Ascending aorta (tissue), 2 donors: ENCODE data around the gene FANK1. TPM values are rescaled to one million over a fixed set of nuclear protein-coding genes. Genes with fewer than 3 reads are reported as not detected.

Source experiments
- DNase-seq, 2 donors: peaks; one replicate each; pipeline ENCODE4 v3.0.0-alpha.2; 2019; ENCODE audit warnings: low spot score in 2 of 2
- H3K27ac ChIP-seq, 2 donors: fragments of 200-600 bp; sonication (generic); one replicate each; pipeline ENCODE4 v1.5.1; 2016 to 2017; ENCODE audit warnings: mild to moderate bottlenecking in 1 of 2
- H3K27me3 ChIP-seq: fragments of 200-600 bp; sonication (generic); one replicate; pipeline ENCODE4 v1.5.1; 2017
- H3K36me3 ChIP-seq, 2 donors: fragments of 200-600 bp; sonication (generic); one replicate each; pipeline ENCODE4 v1.5.1; 2016
- H3K4me1 ChIP-seq, 2 donors: fragments of 200-600 bp; sonication (generic); one replicate each; pipeline ENCODE4 v1.5.1; 2016 to 2017; ENCODE audit warnings: mild to moderate bottlenecking in 1 of 2
- H3K4me3 ChIP-seq, 2 donors: fragments of 200-600 bp; sonication (generic); one replicate each; pipeline ENCODE4 v1.5.1; 2016 to 2017; ENCODE audit warnings: mild to moderate bottlenecking in 1 of 2
- H3K9me3 ChIP-seq, 2 donors: fragments of 200-600 bp; sonication (generic); one replicate each; pipeline ENCODE4 v1.5.1; 2016
- CTCF ChIP-seq, 3 experiments: fragments of 200-600 bp in 2 of 3; fragments of 450-650 bp in 1 of 3; sonication (generic) in 2 of 3; IDR thresholded peaks; one replicate each; pipeline ENCODE4 v1.5.1; 2016 to 2019; ENCODE audit warnings: antibody characterized with exemption in 3 of 3, mild to moderate bottlenecking in 1 of 3, moderate library complexity in 1 of 3
- intact Hi-C: fragments of 100-400 bp; cut with DNase I; formaldehyde crosslinking; loops from one replicate; pipeline ENCODE4 v1.15.1; 2023
- total RNA-seq: library from RNA; depleted of rRNA; stranded (reverse); fragments of >200 nt; gene quantifications from one replicate; pipeline ENCODE4 v1.1.0, GENCODE V29; 2016

Gene FANK1
- total RNA-seq, 1 donor from 2014 or later, result not detected

GRCh38 chr10:126016156-126016805, 119.9 kb downstream of the FANK1 start:
- no peak for TF ChIP-seq CTCF (IDR thresholded peaks at IDR 0.05)
- no peak overlapping the region for H3K4me3 ChIP-seq
- H3K9me3 ChIP-seq, result no peaks in the 10 kb centered on the region

GRCh38 chr10:126016882-126017281, 120.5 kb downstream of the FANK1 start:
- DNase-seq, result no peak
- Histone ChIP-seq H3K4me3 (no peak overlapping the region), H3K4me1 (no peaks in the 10 kb centered on the region), H3K27ac (no peak overlapping the region), H3K9me3 (no peaks in the 10 kb centered on the region), H3K36me3 (no peaks in the 10 kb centered on the region), H3K27me3 (no peaks in the 10 kb centered on the region)
- intact Hi-C loops, result no loop called here
- no peak for TF ChIP-seq CTCF (IDR thresholded peaks at IDR 0.05)

More at GRCh38 chr10:126016156-126016805, 119.9 kb downstream of the FANK1 start:
- H3K27me3 ChIP-seq, result no peaks in the 10 kb centered on the region
- H3K27ac ChIP-seq, result no peak overlapping the region
- no peak for DNase-seq
- H3K4me1 ChIP-seq, result no peaks in the 10 kb centered on the region
- intact Hi-C loops, result no loop called here
- no peaks in the 10 kb centered on the region for H3K36me3 ChIP-seq

- no peak for TF ChIP-seq CTCF (IDR thresholded peaks at IDR 0.05)
- no peaks in the 10 kb centered on the region for H3K36me3 ChIP-seq
- no peak for DNase-seq
- no peaks in the 10 kb centered on the region for H3K4me1 ChIP-seq
- H3K27me3 ChIP-seq, result no peaks in the 10 kb centered on the region
- H3K4me3 ChIP-seq, result no peak overlapping the region
- no peaks in the 10 kb centered on the region for H3K9me3 ChIP-seq
- no peak overlapping the region for H3K27ac ChIP-seq
- intact Hi-C loops, result no loop called here
Measured at GRCh38 chr10:126017961-126018560, 121.7 kb downstream of the FANK1 start.

- Histone ChIP-seq H3K36me3 (no peaks in the 10 kb centered on the region), H3K9me3 (peaks cover 2 to 7% of the 10 kb centered on the region in 2 donors), H3K27ac (no peak overlapping the region), H3K27me3 (no peaks in the 10 kb centered on the region), H3K4me3 (no peak overlapping the region), H3K4me1 (no peaks in the 10 kb centered on the region)
- TF ChIP-seq CTCF (IDR thresholded peaks at IDR 0.05), result no peak
- intact Hi-C loops, result no loop called here
- DNase-seq, result no peak
Measured at GRCh38 chr10:126021833-126022500, 125.6 kb downstream of the FANK1 start.

GRCh38 chr10:126022841-126023240, 126.5 kb downstream of the FANK1 start:
- peaks cover 6 to 7% of the 10 kb centered on the region in 2 donors for H3K9me3 ChIP-seq
- intact Hi-C loops, result no loop called here
- H3K4me3 ChIP-seq, result no peak overlapping the region
- no peaks in the 10 kb centered on the region for H3K36me3 ChIP-seq
- TF ChIP-seq CTCF (IDR thresholded peaks at IDR 0.05), result no peak
- H3K27me3 ChIP-seq, result no peaks in the 10 kb centered on the region
- H3K4me1 ChIP-seq, result no peaks in the 10 kb centered on the region
- no peak overlapping the region for H3K27ac ChIP-seq
- DNase-seq, result no peak
